ENCODE data around the gene FDX2. TPM values are rescaled to one million over a fixed set of nuclear protein-coding genes. Genes with fewer than 3 reads are reported as not detected.

Gene FDX2
- total RNA-seq, 4 donors from 2014 or later, result 6.1 to 28.9 (median 8.4) TPM; not detected in 1

DNA sequence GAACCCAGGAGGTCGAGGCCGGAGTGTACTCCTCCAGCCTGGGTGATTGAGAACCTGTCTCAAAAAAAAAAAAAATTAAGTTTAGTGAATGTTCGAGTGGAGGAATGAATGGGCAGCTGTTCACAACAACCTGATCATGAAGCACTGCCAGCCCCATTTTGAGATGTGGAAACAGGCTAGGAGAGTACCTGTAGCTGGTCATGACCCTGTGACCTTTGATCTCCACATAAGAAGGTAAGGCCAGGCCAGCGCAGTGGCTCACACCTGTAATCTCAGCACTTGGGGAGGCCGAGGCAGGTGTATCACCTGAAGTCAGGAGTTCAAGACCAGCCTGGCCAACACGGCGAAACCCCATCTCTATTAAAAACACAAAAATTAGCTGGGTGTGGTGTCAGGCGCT, 9.9 kb upstream of the FDX2 start:
- intact Hi-C loops (cut with DNase I; ENCODE audit: low total_unique reads) (no loop called here), in situ Hi-C loops (cut with MboI; ENCODE audit: low pct_ligation_motif_present in 1 of 4, low pct_unique_long_range_greater_than_20kb in 1 of 4, low sequenced_read_pairs in 3 of 4) (no loop called here)
- no peak for DNase-seq
- Histone ChIP-seq H3K4me3 (no peak overlapping the region), H3K4me1 (peaks cover 9 to 18% (median 16%) of the 10 kb centered on the region in 4 donors), H3K36me3 (peaks cover 0 to 45% (median 25%) of the 10 kb centered on the region in 4 donors), H3K27ac (no peak overlapping the region), H3K27me3 (no peaks in the 10 kb centered on the region), H3K9me3 (no peaks in the 10 kb centered on the region)
- TF ChIP-seq POLR2AphosphoS5 (IDR thresholded peaks at IDR 0.05) (no peak), POLR2A (IDR thresholded peaks at IDR 0.05) (no peak), EP300 (IDR thresholded peaks at IDR 0.05; ENCODE audit: low read depth) (no peak)
- TF ChIP-seq, protein P1, sequence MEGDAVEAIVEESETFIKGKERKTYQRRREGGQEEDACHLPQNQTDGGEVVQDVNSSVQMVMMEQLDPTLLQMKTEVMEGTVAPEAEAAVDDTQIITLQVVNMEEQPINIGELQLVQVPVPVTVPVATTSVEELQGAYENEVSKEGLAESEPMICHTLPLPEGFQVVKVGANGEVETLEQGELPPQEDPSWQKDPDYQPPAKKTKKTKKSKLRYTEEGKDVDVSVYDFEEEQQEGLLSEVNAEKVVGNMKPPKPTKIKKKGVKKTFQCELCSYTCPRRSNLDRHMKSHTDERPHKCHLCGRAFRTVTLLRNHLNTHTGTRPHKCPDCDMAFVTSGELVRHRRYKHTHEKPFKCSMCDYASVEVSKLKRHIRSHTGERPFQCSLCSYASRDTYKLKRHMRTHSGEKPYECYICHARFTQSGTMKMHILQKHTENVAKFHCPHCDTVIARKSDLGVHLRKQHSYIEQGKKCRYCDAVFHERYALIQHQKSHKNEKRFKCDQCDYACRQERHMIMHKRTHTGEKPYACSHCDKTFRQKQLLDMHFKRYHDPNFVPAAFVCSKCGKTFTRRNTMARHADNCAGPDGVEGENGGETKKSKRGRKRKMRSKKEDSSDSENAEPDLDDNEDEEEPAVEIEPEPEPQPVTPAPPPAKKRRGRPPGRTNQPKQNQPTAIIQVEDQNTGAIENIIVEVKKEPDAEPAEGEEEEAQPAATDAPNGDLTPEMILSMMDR (IDR thresholded peaks at IDR 0.05), result no peak
- WGBS, 2 donors (ENCODE audit: low coverage in 1 of 2), result 88 to 93% methylated on average over 3 to 8 of the region's 8 CpGs

DNA sequence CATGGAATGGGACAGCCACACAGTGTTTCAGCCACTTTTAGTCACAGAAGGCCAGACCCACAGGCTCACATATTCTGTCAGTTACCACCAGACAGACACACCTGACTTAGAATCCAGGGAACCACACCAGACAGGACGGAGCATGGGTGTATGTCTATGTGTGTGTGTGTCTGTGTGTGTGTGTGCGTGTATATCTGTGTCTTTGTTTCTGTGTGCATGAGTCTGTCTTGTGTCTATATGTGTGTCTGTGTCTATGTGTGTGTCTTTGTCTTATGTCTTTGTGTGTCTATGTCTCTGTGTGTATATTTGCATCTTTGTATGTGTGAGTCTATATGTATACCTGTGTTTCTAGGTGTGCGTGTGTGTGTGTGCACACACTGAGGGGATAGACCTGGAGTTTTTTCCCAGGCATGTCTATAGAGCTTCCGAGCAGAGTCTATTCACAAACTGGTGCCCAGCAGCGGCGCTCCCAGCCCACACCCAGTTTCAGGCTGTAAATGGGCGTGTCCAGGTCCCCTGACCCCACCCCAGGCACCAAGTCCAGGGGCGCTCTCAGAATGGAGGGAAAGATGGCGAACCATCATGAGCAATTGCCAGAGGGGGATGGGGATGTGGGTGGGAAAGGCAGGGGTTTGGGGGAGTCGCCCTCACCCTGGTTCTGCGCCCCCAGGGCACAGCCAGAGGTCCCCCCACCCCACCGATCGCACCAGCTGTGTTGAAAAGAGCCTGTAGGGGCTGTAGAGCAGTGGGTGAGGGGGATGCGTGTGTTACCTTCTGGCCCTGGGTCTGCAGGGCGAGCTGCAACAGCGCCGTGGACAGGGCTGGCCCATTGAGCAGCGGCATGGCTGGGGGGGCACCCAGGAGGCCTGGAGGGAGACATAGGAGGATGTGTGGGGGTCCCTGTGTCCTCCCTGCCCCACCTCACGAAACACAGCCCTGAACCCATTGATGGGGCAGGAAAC, 6.3 kb upstream of the FDX2 start:
- in situ Hi-C loops (cut with MboI; ENCODE audit: low pct_ligation_motif_present in 1 of 4, low pct_unique_long_range_greater_than_20kb in 1 of 4, low sequenced_read_pairs in 3 of 4) (no loop called here), intact Hi-C loops (cut with DNase I; ENCODE audit: low total_unique reads) (no loop called here)
- peaks cover 0 to 41% (median 10%) of the 10 kb centered on the region in 4 donors for H3K36me3 ChIP-seq
- peak; percentile 88 for DNase-seq
- H3K9me3 ChIP-seq, result no peaks in the 10 kb centered on the region
- peaks cover 9 to 18% (median 16%) of the 10 kb centered on the region in 4 donors for H3K4me1 ChIP-seq
- no peaks in the 10 kb centered on the region for H3K27me3 ChIP-seq
- H3K27ac ChIP-seq, result peak overlapping the region; percentile 76 to 79 (median 77)
- TF ChIP-seq, protein P1 (IDR thresholded peaks at IDR 0.05), result no peak
- peak; percentile 29 for TF ChIP-seq POLR2A (IDR thresholded peaks at IDR 0.05)
- TF ChIP-seq POLR2AphosphoS5 (IDR thresholded peaks at IDR 0.05), result peak in 2 of 3 donors; percentile 27 to 33
- no peak overlapping the region for H3K4me3 ChIP-seq
- WGBS, 2 donors (ENCODE audit: low coverage in 1 of 2), result 60 to 61% methylated on average over 4 to 17 of the region's 19 CpGs

DNA sequence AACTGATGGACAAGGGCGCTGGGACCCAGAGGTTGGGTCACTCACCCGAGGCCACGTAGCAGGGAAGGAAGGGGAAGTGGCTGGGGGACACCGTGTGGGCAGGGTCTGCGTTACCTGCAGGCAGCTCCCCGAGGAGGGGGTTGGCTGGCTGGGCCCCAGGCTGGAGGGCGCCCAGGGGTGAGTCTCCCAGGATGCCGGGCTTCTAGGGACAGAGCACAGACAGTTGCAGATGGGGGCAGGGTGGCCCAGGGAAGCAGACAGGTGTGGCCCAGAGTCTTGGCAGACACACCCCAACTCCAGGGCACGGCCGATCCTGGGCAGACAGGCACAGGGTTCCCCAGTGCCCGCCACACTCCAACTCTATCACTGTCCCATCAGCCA, 5.6 kb upstream of the FDX2 start:
- no peak overlapping the region for H3K4me3 ChIP-seq
- H3K27ac ChIP-seq, result peak overlapping the region; percentile 76 to 79 (median 77)
- peak; percentile 81 for DNase-seq
- in situ Hi-C loops (cut with MboI; ENCODE audit: low pct_ligation_motif_present in 1 of 4, low pct_unique_long_range_greater_than_20kb in 1 of 4, low sequenced_read_pairs in 3 of 4) (no loop called here), intact Hi-C loops (cut with DNase I; ENCODE audit: low total_unique reads) (no loop called here)
- TF ChIP-seq, protein P1 (IDR thresholded peaks at IDR 0.05), result no peak
- TF ChIP-seq POLR2AphosphoS5 (IDR thresholded peaks at IDR 0.05) (no peak), POLR2A (IDR thresholded peaks at IDR 0.05) (no peak), EP300 (IDR thresholded peaks at IDR 0.05; ENCODE audit: low read depth) (no peak)
- peaks cover 9 to 18% (median 16%) of the 10 kb centered on the region in 4 donors for H3K4me1 ChIP-seq
- H3K27me3 ChIP-seq, result no peaks in the 10 kb centered on the region
- H3K9me3 ChIP-seq, result no peaks in the 10 kb centered on the region
- peaks cover 0 to 41% (median 8%) of the 10 kb centered on the region in 4 donors for H3K36me3 ChIP-seq
- WGBS, 2 donors (ENCODE audit: low coverage in 1 of 2), result 65% methylated on average over 11 of the region's 11 CpGs; no CpG with 5 or more reads in 1 of the 2 donors

DNA sequence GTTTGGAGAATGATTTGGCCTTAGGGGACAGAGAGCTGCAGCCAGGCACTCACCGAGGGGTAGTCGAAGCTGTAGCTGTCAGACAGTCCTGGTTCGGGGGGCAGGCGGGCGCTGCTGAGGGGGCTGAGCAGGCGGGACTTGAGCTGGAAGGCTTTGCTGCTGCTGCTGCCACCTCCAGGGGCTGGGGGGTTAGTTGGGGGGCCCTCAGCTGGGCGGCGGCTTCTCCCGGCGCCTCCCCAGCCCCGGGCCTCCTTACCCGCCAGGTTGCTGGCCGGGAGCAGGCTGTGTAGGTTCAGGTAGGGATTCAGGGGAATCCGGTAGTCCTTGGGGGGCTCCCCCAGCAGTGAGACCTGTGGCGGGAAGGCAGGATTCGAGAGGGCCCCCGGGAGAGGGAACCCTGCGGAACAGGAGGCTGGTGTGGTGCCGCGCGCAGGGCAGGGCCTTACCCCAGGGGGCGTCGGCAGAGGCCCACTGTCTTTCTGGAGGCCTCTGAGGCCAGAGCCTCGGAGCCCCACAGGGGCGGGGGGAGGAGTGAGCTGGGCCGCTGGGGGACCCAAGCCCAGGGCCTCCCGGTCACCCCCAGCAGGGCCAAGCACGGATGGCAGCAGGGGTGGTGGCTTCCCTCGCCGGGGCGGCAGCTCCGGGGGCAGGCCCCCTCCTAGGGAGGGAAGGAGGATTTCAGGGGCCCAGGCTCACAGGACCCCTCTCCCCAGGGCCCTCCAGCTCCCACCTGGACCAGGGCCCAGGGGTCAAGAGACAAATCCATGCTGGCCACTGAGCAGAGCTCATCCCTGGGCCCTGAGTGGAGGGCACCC, 5.0 kb upstream of the FDX2 start:
- peaks cover 9 to 22% (median 21%) of the 10 kb centered on the region in 4 donors for H3K4me1 ChIP-seq
- in situ Hi-C loops (cut with MboI; ENCODE audit: low pct_ligation_motif_present in 1 of 4, low pct_unique_long_range_greater_than_20kb in 1 of 4, low sequenced_read_pairs in 3 of 4) (no loop called here), intact Hi-C loops (cut with DNase I; ENCODE audit: low total_unique reads) (no loop called here)
- TF ChIP-seq POLR2AphosphoS5 (IDR thresholded peaks at IDR 0.05) (no peak), POLR2A (IDR thresholded peaks at IDR 0.05) (no peak), EP300 (IDR thresholded peaks at IDR 0.05; ENCODE audit: low read depth) (no peak)
- TF ChIP-seq, protein P1 (IDR thresholded peaks at IDR 0.05), result no peak
- peaks cover 0 to 35% (median 6%) of the 10 kb centered on the region in 4 donors for H3K36me3 ChIP-seq
- peak overlapping the region; percentile 76 to 79 (median 77) for H3K27ac ChIP-seq
- H3K4me3 ChIP-seq, result no peak overlapping the region
- H3K27me3 ChIP-seq, result no peaks in the 10 kb centered on the region
- DNase-seq, result no peak
- no peaks in the 10 kb centered on the region for H3K9me3 ChIP-seq
- WGBS, 2 donors (ENCODE audit: low coverage in 1 of 2), result 93% methylated on average over 23 of the region's 32 CpGs; no CpG with 5 or more reads in 1 of the 2 donors
